Endothelial cell of umbilical vein (primary cell): ENCODE measurements around the gene MFNG. TPM values are rescaled to one million over a fixed set of nuclear protein-coding genes. Genes with fewer than 3 reads are reported as not detected.

ENCODE experiments used
- BruUV-seq: library from RNA; stranded (reverse); fragments of 400-500 nt; replicated peaks from 2 replicates; lab custom pipeline; 2021; lab: Mats Ljungman, UMichigan
- CTCF ChIA-PET: fragments of 300-600, 350-600 bp; sonication (Branson Sonifier 250); formaldehyde crosslinking; loops from one replicate; lab custom pipeline; 2021; ENCODE audit warnings: antibody characterized with exemption, inconsistent platforms; lab: Charles Lee
- POLR2A ChIA-PET: fragments of 300-600, 350-600 bp; sonication (Branson Sonifier 250); formaldehyde crosslinking; loops from one replicate; lab custom pipeline; 2021; ENCODE audit warnings: antibody characterized with exemption, inconsistent platforms; lab: Charles Lee
- DNase-seq: peaks from one replicate; pipeline ENCODE4 v3.0.0-alpha.2; 2011; ENCODE audit warnings: low read depth, low spot score
- FAIRE-seq: peaks from 2 replicates; lab custom pipeline; 2011; peaks lifted over from hg19 to GRCh38; lab: Jason Lieb, UNC
- H2AFZ ChIP-seq: 2 replicates; pipeline ENCODE4 v1.6.0; 2012; ENCODE audit warnings: low read depth, low read length, control low read depth, inconsistent platforms
- H3K27ac ChIP-seq: 2 replicates; pipeline ENCODE4 v1.5.1; 2011; ENCODE audit warnings: low read depth, mild to moderate bottlenecking, control low read depth, low read length, moderate library complexity; ENCODE audit not compliant: insufficient read depth
- H3K27me3 ChIP-seq, 2 experiments: 2 replicates each; pipeline versions ENCODE4 v1.6.0 to v1.6.1; 2011; ENCODE audit warnings: low read length in 2 of 2, mixed read lengths in 1 of 2; ENCODE audit not compliant: control insufficient read depth in 2 of 2, insufficient read depth in 2 of 2
- H3K36me3 ChIP-seq, 2 experiments: 2 replicates in 1 of 2; 3 replicates in 1 of 2; pipeline ENCODE4 v1.5.1; 2011; ENCODE audit warnings: low read length in 2 of 2, mild to moderate bottlenecking in 1 of 2, moderate library complexity in 1 of 2; ENCODE audit not compliant: control insufficient read depth in 2 of 2, insufficient read depth in 2 of 2; ENCODE audit errors: extremely low read depth in 1 of 2
- H3K4me1 ChIP-seq: 3 replicates; pipeline ENCODE4 v1.5.1; 2011; ENCODE audit warnings: mild to moderate bottlenecking, low read length; ENCODE audit not compliant: control insufficient read depth, insufficient read depth; ENCODE audit errors: extremely low read depth
- H3K4me2 ChIP-seq: 2 replicates; pipeline ENCODE4 v1.6.1; 2011; ENCODE audit warnings: low read length, control low read depth, mixed read lengths; ENCODE audit not compliant: insufficient read depth
- H3K4me3 ChIP-seq, 3 experiments: fragments of 200-600 bp in 1 of 3; sonication (generic), shearing (Covaris generic) in 1 of 3; replicated peaks in 1 of 3; 2 replicates each; pipeline ENCODE4 v1.5.1; 2011 to 2016; ENCODE audit warnings: control low read depth in 3 of 3, low read length in 3 of 3, mild to moderate bottlenecking in 2 of 3, inconsistent platforms in 1 of 3, low read depth in 1 of 3, moderate library complexity in 1 of 3; ENCODE audit not compliant: insufficient read depth in 1 of 3
- H3K79me2 ChIP-seq: 2 replicates; pipeline ENCODE4 v1.6.0; 2012; ENCODE audit warnings: low read length, inconsistent platforms; ENCODE audit not compliant: control insufficient read depth, insufficient read depth
- H3K9ac ChIP-seq: replicated peaks from 2 replicates; pipeline ENCODE3; 2011; ENCODE audit warnings: low read length, control low read depth; ENCODE audit not compliant: insufficient read depth; ENCODE audit errors: extremely low read depth
- H3K9me1 ChIP-seq: replicated peaks from 3 replicates; pipeline ENCODE4 v1.6.0; 2011; ENCODE audit warnings: mild to moderate bottlenecking, low read length; ENCODE audit not compliant: control insufficient read depth, insufficient read depth; ENCODE audit errors: extremely low read depth
- H3K9me3 ChIP-seq: replicated peaks from 2 replicates; pipeline ENCODE4 v1.5.1; 2012; ENCODE audit warnings: low read length, inconsistent platforms; ENCODE audit not compliant: control insufficient read depth, insufficient read depth
- H4K20me1 ChIP-seq: replicated peaks from 2 replicates; pipeline ENCODE3; 2011; ENCODE audit warnings: mild to moderate bottlenecking, low read length; ENCODE audit not compliant: control insufficient read depth, insufficient read depth; ENCODE audit errors: extremely low read depth
- EZH2 ChIP-seq: IDR thresholded peaks from 2 replicates; pipeline ENCODE4 v1.6.1; 2012; ENCODE audit warnings: borderline replicate concordance, low read depth, mild to moderate bottlenecking, moderate library complexity, low read length, inconsistent platforms; ENCODE audit not compliant: severe bottlenecking
- FOS ChIP-seq: IDR thresholded peaks from 2 replicates; pipeline ENCODE4 v1.6.1; 2011; ENCODE audit warnings: mild to moderate bottlenecking, low read length, moderate library complexity, borderline replicate concordance; ENCODE audit not compliant: insufficient read depth
- GATA2 ChIP-seq: IDR thresholded peaks from 2 replicates; pipeline ENCODE4 v1.7.0; 2011; ENCODE audit warnings: low read depth, mild to moderate bottlenecking, moderate library complexity, mixed read lengths, low read length; ENCODE audit not compliant: insufficient read length, insufficient read depth
- JUN ChIP-seq: IDR thresholded peaks from 2 replicates; pipeline ENCODE4 v1.6.1; 2011; ENCODE audit warnings: borderline replicate concordance, low read depth; ENCODE audit not compliant: insufficient read length, insufficient read depth
- MYC ChIP-seq: IDR thresholded peaks from one replicate; pipeline ENCODE4 v1.6.1; 2011; ENCODE audit warnings: mild to moderate bottlenecking, low read depth, low read length
- POLR2A ChIP-seq: IDR thresholded peaks from 2 replicates; pipeline ENCODE4 v1.6.1; 2012; ENCODE audit warnings: low read depth, mild to moderate bottlenecking, control low read depth, low read length
- POLR2AphosphoS5 ChIP-seq: IDR thresholded peaks from 2 replicates; pipeline ENCODE4 v1.6.1; 2012; ENCODE audit warnings: low read depth, mild to moderate bottlenecking, control low read depth, low read length, moderate library complexity; ENCODE audit not compliant: insufficient read depth
- dilution Hi-C: fragments of 300-500 bp; cut with MboI; formaldehyde crosslinking; loops from one replicate; pipeline ENCODE4 v1.15.0; 2019; ENCODE audit warnings: low sequenced_read_pairs; ENCODE audit not compliant: extremely low pct_ligation_motif_present
- intact Hi-C: fragments of 100-400 bp; cut with micrococcal nuclease; formaldehyde crosslinking; loops from one replicate; pipeline ENCODE4 v1.10.0; 2022
- polyA plus RNA-seq, 4 experiments: library from polyadenylated mRNA; depleted of rRNA in 3 of 4; stranded (reverse) in 3 of 4; unstranded in 1 of 4; fragments of >200 nt; gene quantifications; 2 replicates each; pipeline versions ENCODE4 v1.2.1 to v1.2.3, GENCODE V29; 2011 to 2012; ENCODE audit warnings: missing spikeins in 1 of 4
- total RNA-seq: library from RNA; stranded (reverse); gene quantifications from 2 replicates; pipeline ENCODE4 v1.2.3, GENCODE V29; 2021
- TF ChIP-seq, protein P1 (sequence below), 2 donors: IDR thresholded peaks; 1 replicate in 1 of 2; 2 replicates in 1 of 2; pipeline ENCODE4 v1.5.1; 2011; ENCODE audit warnings: low read length in 2 of 2, mild to moderate bottlenecking in 2 of 2, moderate library complexity in 2 of 2, control low read depth in 1 of 2, inconsistent platforms in 1 of 2, low read depth in 1 of 2; ENCODE audit not compliant: insufficient read depth in 1 of 2; ENCODE audit errors: extremely low read depth in 1 of 2
- TF ChIP-seq, protein P2 (sequence below): IDR thresholded peaks from 2 replicates; pipeline ENCODE4 v1.6.1; 2011; ENCODE audit not compliant: insufficient read depth, insufficient read length

Gene MFNG
- total and polyA plus RNA-seq, 2 donors (not counting 3 experiments of a cell fraction or from before 2014, with no cell fraction given), result 188 to 257 TPM

DNA sequence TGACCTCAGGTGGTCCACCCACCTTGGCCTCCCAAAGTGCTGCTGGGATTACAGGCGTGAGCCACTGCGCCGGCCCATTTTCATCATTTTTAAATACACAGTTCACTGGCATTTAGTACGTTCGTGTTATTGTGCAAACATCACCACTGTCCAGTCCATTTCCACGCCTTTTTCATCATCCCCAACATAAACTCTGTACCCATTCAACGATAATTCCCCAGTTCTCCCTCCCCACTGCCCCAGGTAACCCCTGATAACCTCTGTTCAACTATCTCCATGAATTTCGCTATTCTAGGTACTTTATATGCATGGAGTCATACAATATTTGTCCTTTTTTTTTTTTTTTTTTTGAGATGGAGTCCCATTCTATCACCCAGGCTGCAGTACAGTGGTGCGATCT lies 40.7 kb downstream of the MFNG start:
- Histone ChIP-seq H3K4me2 (no peak overlapping the region), H3K27me3 (peaks cover 0 to 2% of the 10 kb centered on the region in 2 experiments), H3K9ac (no peak overlapping the region), H3K4me3 (no peak overlapping the region), H3K4me1 (peaks cover 3% of the 10 kb centered on the region), H3K9me3 (no peaks in the 10 kb centered on the region), H2AFZ (no peak overlapping the region), H3K36me3 (no peaks in the 10 kb centered on the region), H3K9me1 (no peaks in the 10 kb centered on the region), H3K79me2 (no peaks in the 10 kb centered on the region), H4K20me1 (no peaks in the 10 kb centered on the region), H3K27ac (no peak overlapping the region)
- BruUV-seq, result no TSS peak
- dilution Hi-C loops, result no loop called here
- TF ChIP-seq MYC (no peak), POLR2A (no peak), JUN (no peak), FOS (no peak), POLR2AphosphoS5 (no peak), GATA2 (no peak), EZH2 (no peak)
- TF ChIP-seq, protein P1, sequence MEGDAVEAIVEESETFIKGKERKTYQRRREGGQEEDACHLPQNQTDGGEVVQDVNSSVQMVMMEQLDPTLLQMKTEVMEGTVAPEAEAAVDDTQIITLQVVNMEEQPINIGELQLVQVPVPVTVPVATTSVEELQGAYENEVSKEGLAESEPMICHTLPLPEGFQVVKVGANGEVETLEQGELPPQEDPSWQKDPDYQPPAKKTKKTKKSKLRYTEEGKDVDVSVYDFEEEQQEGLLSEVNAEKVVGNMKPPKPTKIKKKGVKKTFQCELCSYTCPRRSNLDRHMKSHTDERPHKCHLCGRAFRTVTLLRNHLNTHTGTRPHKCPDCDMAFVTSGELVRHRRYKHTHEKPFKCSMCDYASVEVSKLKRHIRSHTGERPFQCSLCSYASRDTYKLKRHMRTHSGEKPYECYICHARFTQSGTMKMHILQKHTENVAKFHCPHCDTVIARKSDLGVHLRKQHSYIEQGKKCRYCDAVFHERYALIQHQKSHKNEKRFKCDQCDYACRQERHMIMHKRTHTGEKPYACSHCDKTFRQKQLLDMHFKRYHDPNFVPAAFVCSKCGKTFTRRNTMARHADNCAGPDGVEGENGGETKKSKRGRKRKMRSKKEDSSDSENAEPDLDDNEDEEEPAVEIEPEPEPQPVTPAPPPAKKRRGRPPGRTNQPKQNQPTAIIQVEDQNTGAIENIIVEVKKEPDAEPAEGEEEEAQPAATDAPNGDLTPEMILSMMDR (IDR thresholded peaks at IDR 0.05; ENCODE audit: extremely low read depth in 1 of 2, insufficient read depth in 1 of 2, low read depth in 1 of 2, low read length in 2 of 2), result no peak
- TF ChIP-seq, protein P2, sequence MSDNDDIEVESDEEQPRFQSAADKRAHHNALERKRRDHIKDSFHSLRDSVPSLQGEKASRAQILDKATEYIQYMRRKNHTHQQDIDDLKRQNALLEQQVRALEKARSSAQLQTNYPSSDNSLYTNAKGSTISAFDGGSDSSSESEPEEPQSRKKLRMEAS, result no peak
- ChIA-PET CTCF (no interaction called here), POLR2A (no interaction called here)
- intact Hi-C loops, result no loop called here
- FAIRE-seq, result no peak
- no peak for DNase-seq
